Suppressor macrophage treated with lipopolysaccharide for 4 hours (primary cell): ENCODE results near the gene TOR4A.

Experiments used
- DNase-seq: peaks from one replicate; pipeline ENCODE4 v3.0.0-alpha.2; 2020

Gene TOR4A

GRCh38 chr9:137277329-137278041, at the start of gene TOR4A:
TOR4A (plus strand) TSS chr9:137277726; CDS start chr9:137278690, 964 bp downstream.
- DNase-seq, result peak; percentile 87

GRCh38 chr9:137227853-137228505, 49.5 kb upstream of the TOR4A start:
- no peak for DNase-seq

- no peak for DNase-seq
Measured at GRCh38 chr9:137228506-137228967, 49.0 kb upstream of the TOR4A start.

- no peak for DNase-seq
Measured at GRCh38 chr9:137228968-137229896, 48.3 kb upstream of the TOR4A start.

- no peak for DNase-seq
Measured at GRCh38 chr9:137229903-137230704, 47.4 kb upstream of the TOR4A start.

GRCh38 chr9:137230705-137231371, 46.7 kb upstream of the TOR4A start, which contains the start of gene SLC34A3:
SLC34A3 (plus strand) TSS chr9:137230901; CDS start chr9:137231703, 802 bp downstream.
- no peak for DNase-seq

GRCh38 chr9:137231372-137232039, 46.0 kb upstream of the TOR4A start:
- DNase-seq, result no peak

GRCh38 chr9:137232101-137232500, 45.4 kb upstream of the TOR4A start:
- no peak for DNase-seq

- no peak for DNase-seq
Measured at GRCh38 chr9:137232510-137232909, 45.0 kb upstream of the TOR4A start.

GRCh38 chr9:137233143-137233980, 44.2 kb upstream of the TOR4A start:
- DNase-seq, result no peak

GRCh38 chr9:137234055-137234697, 43.4 kb upstream of the TOR4A start:
- DNase-seq, result no peak

GRCh38 chr9:137234758-137235423, 42.6 kb upstream of the TOR4A start:
- DNase-seq, result no peak

- DNase-seq, result no peak
Measured at GRCh38 chr9:137235424-137236237, 41.9 kb upstream of the TOR4A start.

GRCh38 chr9:137236238-137236935, 41.1 kb upstream of the TOR4A start:
- peak; percentile 90 for DNase-seq

GRCh38 chr9:137236936-137237421, 40.5 kb upstream of the TOR4A start:
- DNase-seq, result no peak

GRCh38 chr9:137237759-137238726, 39.5 kb upstream of the TOR4A start:
- DNase-seq, result no peak
